Fibroblast of skin of back (primary cell): ENCODE data around the gene C20orf144.

Source experiments
- DNase-seq: peaks from one replicate; pipeline ENCODE4 v3.0.0-alpha.2; 2013

C20orf144 gene

GRCh38 chr20:33666293-33667244, 4.4 kb downstream of the C20orf144 start, which contains the start of gene ACTL10:
TSS of gene ACTL10 (plus strand) at chr20:33666943. CDS start at chr20:33667498, 555 bp downstream.
- peak; percentile 98 for DNase-seq

- no peak for DNase-seq
Observed at GRCh38 chr20:33667245-33667675, 5.1 kb downstream of the C20orf144 start.

GRCh38 chr20:33667676-33668465, 5.7 kb downstream of the C20orf144 start:
- DNase-seq: peak; percentile 71

GRCh38 chr20:33668466-33669155, 6.5 kb downstream of the C20orf144 start:
- no peak for DNase-seq

- DNase-seq: no peak
Observed at GRCh38 chr20:33669224-33669623, 7.1 kb downstream of the C20orf144 start.

GRCh38 chr20:33669873-33670640, 7.9 kb downstream of the C20orf144 start:
- DNase-seq: no peak

- DNase-seq: no peak
Observed at GRCh38 chr20:33670715-33671499, 8.8 kb downstream of the C20orf144 start.

- DNase-seq: no peak
Observed at GRCh38 chr20:33671573-33672288, 9.6 kb downstream of the C20orf144 start.

- DNase-seq: no peak
Observed at GRCh38 chr20:33672426-33673113, 10.4 kb downstream of the C20orf144 start.

- DNase-seq: no peak
Observed at GRCh38 chr20:33673114-33673409, 10.9 kb downstream of the C20orf144 start.

- DNase-seq: no peak
Observed at GRCh38 chr20:33673410-33674293, 11.5 kb downstream of the C20orf144 start.

- peak; percentile 76 for DNase-seq
Observed at GRCh38 chr20:33674294-33675135, 12.4 kb downstream of the C20orf144 start, which contains the start of gene NECAB3. TSS of gene NECAB3 (minus strand) at chr20:33674428. CDS start at chr20:33674352, 76 bp downstream.

GRCh38 chr20:33675136-33675959, 13.2 kb downstream of the C20orf144 start:
- peak; percentile 11 for DNase-seq

- no peak for DNase-seq
Observed at GRCh38 chr20:33676121-33676520, 14.0 kb downstream of the C20orf144 start.

- DNase-seq: no peak
Observed at GRCh38 chr20:33676652-33677645, 14.8 kb downstream of the C20orf144 start.
